Central memory CD8-positive, alpha-beta T cell (primary cell): Measurements from ENCODE around the gene IRF2BP1.

Source experiments
- ATAC-seq: fragments of 150-1000 bp; cut with Tn5 transposase; replicated peaks from 2 replicates; pipeline ENCODE4 v1.10.0; 2022; ENCODE audit warnings: mild to moderate bottlenecking, moderate FRiP score, moderate number of reproducible peaks; ENCODE audit not compliant: poor library complexity, severe bottlenecking; ENCODE audit errors: extremely low read depth
- DNase-seq, 2 donors: peaks; one replicate each; pipeline ENCODE4 v3.0.0; 2021; ENCODE audit warnings: low spot score in 2 of 2
- H3K27ac Mint-ChIP-seq: one replicate; pipeline ENCODE4 v1.8.0; 2022; ENCODE audit warnings: low read depth, mild to moderate bottlenecking, moderate library complexity, mixed read lengths
- H3K27me3 Mint-ChIP-seq: one replicate; pipeline ENCODE4 v1.8.0; 2022; ENCODE audit warnings: mixed read lengths
- H3K36me3 Mint-ChIP-seq: one replicate; pipeline ENCODE4 v1.8.0; 2022; ENCODE audit warnings: mild to moderate bottlenecking, moderate library complexity, mixed read lengths; ENCODE audit not compliant: insufficient read depth
- H3K4me1 Mint-ChIP-seq: one replicate; pipeline ENCODE4 v1.8.0; 2022; ENCODE audit warnings: mixed read lengths
- H3K4me3 Mint-ChIP-seq: one replicate; pipeline ENCODE4 v1.8.0; 2022; ENCODE audit warnings: mild to moderate bottlenecking, moderate library complexity, mixed read lengths
- H3K9me3 Mint-ChIP-seq: one replicate; pipeline ENCODE4 v1.8.0; 2022; ENCODE audit warnings: mixed read lengths

The IRF2BP1 gene

GRCh38 chr19:45860359-45861259 is 25.3 kb downstream of the IRF2BP1 start:
- H3K36me3 Mint-ChIP-seq: peaks cover 31% of the 10 kb centered on the region
- no peaks in the 10 kb centered on the region for H3K9me3 Mint-ChIP-seq
- no peak overlapping the region for H3K4me3 Mint-ChIP-seq
- H3K27ac Mint-ChIP-seq: peak overlapping the region; percentile 87
- peaks cover 42% of the 10 kb centered on the region for H3K4me1 Mint-ChIP-seq
- ATAC-seq (no peak), DNase-seq (no peak)
- peaks cover 12% of the 10 kb centered on the region for H3K27me3 Mint-ChIP-seq

GRCh38 chr19:45854167-45854778 is 31.7 kb downstream of the IRF2BP1 start:
- ATAC-seq (no peak), DNase-seq (no peak)
- Mint-ChIP-seq H3K9me3 (no peaks in the 10 kb centered on the region), H3K4me1 (peaks cover 12% of the 10 kb centered on the region), H3K27ac (no peak overlapping the region), H3K36me3 (peaks cover 50% of the 10 kb centered on the region), H3K27me3 (no peaks in the 10 kb centered on the region), H3K4me3 (no peak overlapping the region)

- H3K9me3 Mint-ChIP-seq: no peaks in the 10 kb centered on the region
- no peaks in the 10 kb centered on the region for H3K27me3 Mint-ChIP-seq
- H3K4me1 Mint-ChIP-seq: peaks cover 6% of the 10 kb centered on the region
- DNase-seq: no peak
- H3K4me3 Mint-ChIP-seq: no peak overlapping the region
- peaks cover 45% of the 10 kb centered on the region for H3K36me3 Mint-ChIP-seq
- no peak overlapping the region for H3K27ac Mint-ChIP-seq
- ATAC-seq: no peak
These were observed 33.0 kb downstream of the IRF2BP1 start for GRCh38 chr19:45852983-45853382.

GRCh38 chr19:45852145-45852750 is 33.7 kb downstream of the IRF2BP1 start:
- no peak overlapping the region for H3K27ac Mint-ChIP-seq
- ATAC-seq (no peak), DNase-seq (no peak)
- peaks cover 5% of the 10 kb centered on the region for H3K4me1 Mint-ChIP-seq
- peaks cover 50% of the 10 kb centered on the region for H3K36me3 Mint-ChIP-seq
- H3K9me3 Mint-ChIP-seq: no peaks in the 10 kb centered on the region
- no peak overlapping the region for H3K4me3 Mint-ChIP-seq
- H3K27me3 Mint-ChIP-seq: no peaks in the 10 kb centered on the region

GRCh38 chr19:45848922-45849321 is 37.0 kb downstream of the IRF2BP1 start:
- Mint-ChIP-seq H3K9me3 (no peaks in the 10 kb centered on the region), H3K4me3 (no peak overlapping the region), H3K27ac (no peak overlapping the region), H3K36me3 (peaks cover 64% of the 10 kb centered on the region), H3K4me1 (peaks cover 12% of the 10 kb centered on the region), H3K27me3 (no peaks in the 10 kb centered on the region)
- ATAC-seq (no peak), DNase-seq (no peak)

- ATAC-seq: no peak
- no peak overlapping the region for H3K4me3 Mint-ChIP-seq
- DNase-seq: no peak
- no peaks in the 10 kb centered on the region for H3K27me3 Mint-ChIP-seq
- peaks cover 7% of the 10 kb centered on the region for H3K4me1 Mint-ChIP-seq
- H3K27ac Mint-ChIP-seq: no peak overlapping the region
- no peaks in the 10 kb centered on the region for H3K9me3 Mint-ChIP-seq
- peaks cover 69% of the 10 kb centered on the region for H3K36me3 Mint-ChIP-seq
These were observed 38.3 kb downstream of the IRF2BP1 start for GRCh38 chr19:45847663-45848062.

- no peaks in the 10 kb centered on the region for H3K27me3 Mint-ChIP-seq
- H3K36me3 Mint-ChIP-seq: peaks cover 77% of the 10 kb centered on the region
- ATAC-seq (no peak), DNase-seq (no peak)
- no peaks in the 10 kb centered on the region for H3K9me3 Mint-ChIP-seq
- no peak overlapping the region for H3K27ac Mint-ChIP-seq
- peaks cover 7% of the 10 kb centered on the region for H3K4me1 Mint-ChIP-seq
- no peak overlapping the region for H3K4me3 Mint-ChIP-seq
These were observed 43.7 kb downstream of the IRF2BP1 start for GRCh38 chr19:45842198-45842597.

GRCh38 chr19:45834970-45835369 is 51.0 kb downstream of the IRF2BP1 start:
- peak overlapping the region; percentile 22 for H3K27ac Mint-ChIP-seq
- H3K36me3 Mint-ChIP-seq: peaks cover 77% of the 10 kb centered on the region
- DNase-seq (no peak), ATAC-seq (no peak)
- H3K27me3 Mint-ChIP-seq: no peaks in the 10 kb centered on the region
- no peaks in the 10 kb centered on the region for H3K4me1 Mint-ChIP-seq
- H3K9me3 Mint-ChIP-seq: no peaks in the 10 kb centered on the region
- no peak overlapping the region for H3K4me3 Mint-ChIP-seq
